ENCODE results near the gene EFCAB13. TPM values are rescaled to one million over a fixed set of nuclear protein-coding genes. Genes with fewer than 3 reads are reported as not detected.

The EFCAB13 gene
- total and polyA plus RNA-seq, 12 donors = 0.32 to 3.8 (median 2.1) TPM

GRCh38 chr17:47279062-47279801 lies 44.5 kb upstream of the EFCAB13 start:
- ATAC-seq = peak; percentile 65 to 82 (median 79)
- intact Hi-C loops (cut with DNase I) = loop anchor here in 2 of 10 donors (5.0 to 10.0 kb wide), 2 partner anchors 42 to 94 kb away; partner anchors contain the start of gene CDC27 (in 1 of the 2)
- Histone ChIP-seq H3K4me1 (peaks cover 40 to 71% (median 57%) of the 10 kb centered on the region in 9 donors), H3K4me3 (peak overlapping the region in 1 of 10 donors; percentile 9), H3K9me3 (no peaks in the 10 kb centered on the region), H3K27ac (peak overlapping the region; percentile 73 to 92 (median 86)), H3K36me3 (peaks cover 0 to 5% (median 0%) of the 10 kb centered on the region in 9 donors), H3K27me3 (no peaks in the 10 kb centered on the region)
- peak; percentile 67 to 82 for DNase-seq
- 31 to 40% methylated on average over 10 of the region's 10 CpGs for WGBS, 2 donors
- peak in 2 of 9 donors; percentile 10 to 15 for TF ChIP-seq CTCF (IDR thresholded peaks at IDR 0.05)

- H3K4me3 ChIP-seq = no peak overlapping the region
- WGBS, 2 donors = 90 to 94% methylated on average over 14 of the region's 14 CpGs
- H3K27me3 ChIP-seq = no peaks in the 10 kb centered on the region
- DNase-seq (no peak), ATAC-seq (no peak)
- intact Hi-C loops (cut with DNase I) = no loop called here
- peaks cover 0 to 16% (median 0%) of the 10 kb centered on the region in 9 donors for H3K36me3 ChIP-seq
- peaks cover 38 to 61% (median 50%) of the 10 kb centered on the region in 9 donors for H3K4me1 ChIP-seq
- no peaks in the 10 kb centered on the region for H3K9me3 ChIP-seq
- no peak for TF ChIP-seq CTCF (IDR thresholded peaks at IDR 0.05)
- peak overlapping the region; percentile 73 to 92 (median 86) for H3K27ac ChIP-seq
Observed at GRCh38 chr17:47280072-47280811, 43.5 kb upstream of the EFCAB13 start.

GRCh38 chr17:47281216-47281615 lies 42.5 kb upstream of the EFCAB13 start:
- WGBS, 2 donors = 88 to 89% methylated on average over 6 of the region's 6 CpGs
- H3K4me3 ChIP-seq = no peak overlapping the region
- H3K4me1 ChIP-seq = peaks cover 29 to 53% (median 41%) of the 10 kb centered on the region in 9 donors
- DNase-seq (no peak), ATAC-seq (no peak)
- peak overlapping the region in 4 of 10 donors; percentile 6 to 92 (median 88) for H3K27ac ChIP-seq
- H3K36me3 ChIP-seq = peaks cover 0 to 25% (median 0%) of the 10 kb centered on the region in 9 donors
- TF ChIP-seq CTCF (IDR thresholded peaks at IDR 0.05) = no peak
- H3K9me3 ChIP-seq = no peaks in the 10 kb centered on the region
- intact Hi-C loops (cut with DNase I) = no loop called here
- H3K27me3 ChIP-seq = no peaks in the 10 kb centered on the region

- Histone ChIP-seq H3K27me3 (no peaks in the 10 kb centered on the region), H3K36me3 (peaks cover 0 to 45% (median 0%) of the 10 kb centered on the region in 9 donors), H3K4me1 (peaks cover 0 to 32% (median 3%) of the 10 kb centered on the region in 9 donors), H3K9me3 (no peaks in the 10 kb centered on the region), H3K27ac (no peak overlapping the region), H3K4me3 (no peak overlapping the region)
- no peak for TF ChIP-seq CTCF (IDR thresholded peaks at IDR 0.05)
- intact Hi-C loops (cut with DNase I) = loop anchor here in 1 of 10 donors (5.0 kb wide), 1 partner anchor 43 kb away; no protein-coding TSS in a partner anchor
- WGBS, 2 donors = 95 to 98% methylated on average over 6 of the region's 6 CpGs
- no peak for ATAC-seq
- no peak for DNase-seq
Observed at GRCh38 chr17:47285003-47285402, 38.8 kb upstream of the EFCAB13 start.
